ENCODE measurements around the gene PREP. TPM values are rescaled to one million over a fixed set of nuclear protein-coding genes. Genes with fewer than 3 reads are reported as not detected.

PREP gene
- total RNA-seq, 6 experiments from 2014 or later = 14.8 to 18.8 (median 16.7) TPM

- intact Hi-C loops (cut with DNase I) = no loop called here
- H3K9me3 ChIP-seq = no peaks in the 10 kb centered on the region
- no peak for TF ChIP-seq CTCF (IDR thresholded peaks at IDR 0.05)
- TF ChIP-seq POLR2A (IDR thresholded peaks at IDR 0.05) = no peak
- H3K4me3 ChIP-seq = no peak overlapping the region
- no peaks in the 10 kb centered on the region for H3K4me1 ChIP-seq
- no peaks in the 10 kb centered on the region for H3K27me3 ChIP-seq
- 100% methylated on average over 3 of the region's 3 CpGs for WGBS (ENCODE audit: insufficient coverage, low coverage, low lambda C conversion rate, missing lambda C conversion rate)
- ATAC-seq = no peak
- no peak for DNase-seq
- peaks cover 0 to 33% (median 16%) of the 10 kb centered on the region in 4 donors for H3K36me3 ChIP-seq
- no peak overlapping the region for H3K27ac ChIP-seq
Measured at GRCh38 chr6:105279463-105279862, 123.4 kb downstream of the PREP start.

DNA sequence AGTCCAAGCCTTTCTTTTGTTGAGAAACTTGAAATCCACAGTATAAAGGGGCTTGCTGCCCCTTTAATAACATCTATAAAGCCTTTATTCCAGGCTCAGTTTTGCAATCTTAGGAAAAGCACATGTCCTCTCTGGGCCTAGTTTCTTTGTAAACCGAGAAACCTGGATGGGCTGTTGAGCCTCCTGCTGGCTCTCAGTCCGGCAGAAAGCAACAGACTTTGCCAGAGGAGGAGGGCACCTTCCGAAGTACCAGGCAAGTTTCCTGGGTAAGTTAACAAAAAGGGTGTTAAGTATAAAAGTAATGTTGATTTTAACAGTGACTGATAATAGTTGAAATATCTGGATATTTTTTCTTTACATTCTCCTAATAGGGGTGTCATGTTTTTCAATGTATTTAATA, 124.1 kb downstream of the PREP start:
- TF ChIP-seq POLR2A (IDR thresholded peaks at IDR 0.05) (no peak), CTCF (IDR thresholded peaks at IDR 0.05) (no peak)
- H3K27me3 ChIP-seq = no peaks in the 10 kb centered on the region
- H3K4me1 ChIP-seq = no peaks in the 10 kb centered on the region
- H3K36me3 ChIP-seq = peaks cover 0 to 33% (median 16%) of the 10 kb centered on the region in 4 donors
- 100% methylated on average over 3 of the region's 3 CpGs for WGBS (ENCODE audit: insufficient coverage, low coverage, low lambda C conversion rate, missing lambda C conversion rate)
- no peak for ATAC-seq
- no peak overlapping the region for H3K27ac ChIP-seq
- no peak overlapping the region for H3K4me3 ChIP-seq
- H3K9me3 ChIP-seq = no peaks in the 10 kb centered on the region
- DNase-seq = no peak
- intact Hi-C loops (cut with DNase I) = no loop called here

- Histone ChIP-seq H3K4me1 (peaks cover 0 to 2% (median 0%) of the 10 kb centered on the region in 4 donors), H3K36me3 (peaks cover 0 to 33% (median 16%) of the 10 kb centered on the region in 4 donors), H3K9me3 (no peaks in the 10 kb centered on the region), H3K27me3 (no peaks in the 10 kb centered on the region), H3K27ac (no peak overlapping the region), H3K4me3 (no peak overlapping the region)
- no peak for TF ChIP-seq CTCF (IDR thresholded peaks at IDR 0.05)
- no peak for TF ChIP-seq POLR2A (IDR thresholded peaks at IDR 0.05)
- intact Hi-C loops (cut with DNase I) = no loop called here
- ATAC-seq = no peak
- WGBS (ENCODE audit: insufficient coverage, low coverage, low lambda C conversion rate, missing lambda C conversion rate) = 84% methylated on average over 6 of the region's 20 CpGs
- DNase-seq = no peak
Measured at GRCh38 chr6:105278035-105278434, 124.8 kb downstream of the PREP start.

DNA sequence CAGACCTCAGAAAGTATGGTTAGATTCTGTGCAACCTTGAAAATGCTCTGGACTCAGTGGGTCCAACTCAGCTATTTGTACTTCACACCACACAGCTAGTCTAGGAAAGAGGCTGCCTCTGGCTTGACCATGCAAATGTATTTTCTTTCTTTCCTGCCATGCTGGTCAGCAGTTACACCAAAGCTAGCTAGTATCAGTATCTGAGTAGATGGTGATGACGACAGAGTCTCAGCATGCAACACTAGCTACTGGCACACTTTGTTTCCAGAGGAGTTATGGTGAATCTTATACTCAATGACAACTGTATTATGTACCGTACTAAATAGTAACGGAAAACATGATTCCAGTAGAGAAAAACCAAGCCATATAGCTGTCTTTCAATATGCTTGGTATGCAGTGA, 126.5 kb downstream of the PREP start:
- WGBS (ENCODE audit: insufficient coverage, low coverage, low lambda C conversion rate, missing lambda C conversion rate) = 95% methylated on average over 3 of the region's 3 CpGs
- no peak overlapping the region for H3K4me3 ChIP-seq
- TF ChIP-seq CTCF (IDR thresholded peaks at IDR 0.05) (no peak), POLR2A (IDR thresholded peaks at IDR 0.05) (no peak)
- H3K27me3 ChIP-seq = no peaks in the 10 kb centered on the region
- H3K4me1 ChIP-seq = peaks cover 0 to 7% (median 0%) of the 10 kb centered on the region in 4 donors
- no peak overlapping the region for H3K27ac ChIP-seq
- no peaks in the 10 kb centered on the region for H3K9me3 ChIP-seq
- no peak for ATAC-seq
- DNase-seq = no peak
- H3K36me3 ChIP-seq = peaks cover 0 to 26% (median 14%) of the 10 kb centered on the region in 4 donors
- intact Hi-C loops (cut with DNase I) = no loop called here

DNA sequence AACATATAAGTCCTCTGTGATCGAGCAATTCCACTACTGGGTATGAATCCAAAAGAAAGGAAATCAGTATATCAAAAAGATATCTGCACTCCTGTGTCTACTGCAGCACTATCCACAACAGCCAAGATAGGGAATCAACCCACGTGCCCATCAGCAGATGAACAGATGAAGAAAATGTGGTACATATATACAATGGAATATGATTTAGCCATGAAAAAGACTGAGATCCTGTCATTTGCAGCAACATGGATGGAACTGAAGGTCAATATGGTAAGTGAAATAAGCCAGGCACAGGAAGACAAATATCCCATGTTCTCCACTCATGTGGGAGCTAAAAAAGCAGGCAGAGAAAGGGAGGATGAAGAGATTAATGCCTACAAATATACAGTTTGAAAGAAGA, 127.3 kb downstream of the PREP start:
- DNase-seq = no peak
- no peaks in the 10 kb centered on the region for H3K27me3 ChIP-seq
- no peak for ATAC-seq
- intact Hi-C loops (cut with DNase I) = no loop called here
- no peaks in the 10 kb centered on the region for H3K9me3 ChIP-seq
- TF ChIP-seq POLR2A (IDR thresholded peaks at IDR 0.05) (no peak), CTCF (IDR thresholded peaks at IDR 0.05) (no peak)
- H3K4me3 ChIP-seq = no peak overlapping the region
- H3K4me1 ChIP-seq = peaks cover 0 to 7% (median 0%) of the 10 kb centered on the region in 4 donors
- no peak overlapping the region for H3K27ac ChIP-seq
- peaks cover 0 to 26% (median 12%) of the 10 kb centered on the region in 4 donors for H3K36me3 ChIP-seq
- 100% methylated on average over 2 of the region's 2 CpGs for WGBS (ENCODE audit: insufficient coverage, low coverage, low lambda C conversion rate, missing lambda C conversion rate)
